Raji (cell line): ENCODE data around the gene ACADVL.

Experiments used
- POLR2A ChIP-seq: IDR thresholded peaks from 2 replicates; pipeline ENCODE4 v1.6.1; 2011; ENCODE audit warnings: low read depth, low read length, control low read depth; ENCODE audit not compliant: insufficient read depth

The ACADVL gene

DNA sequence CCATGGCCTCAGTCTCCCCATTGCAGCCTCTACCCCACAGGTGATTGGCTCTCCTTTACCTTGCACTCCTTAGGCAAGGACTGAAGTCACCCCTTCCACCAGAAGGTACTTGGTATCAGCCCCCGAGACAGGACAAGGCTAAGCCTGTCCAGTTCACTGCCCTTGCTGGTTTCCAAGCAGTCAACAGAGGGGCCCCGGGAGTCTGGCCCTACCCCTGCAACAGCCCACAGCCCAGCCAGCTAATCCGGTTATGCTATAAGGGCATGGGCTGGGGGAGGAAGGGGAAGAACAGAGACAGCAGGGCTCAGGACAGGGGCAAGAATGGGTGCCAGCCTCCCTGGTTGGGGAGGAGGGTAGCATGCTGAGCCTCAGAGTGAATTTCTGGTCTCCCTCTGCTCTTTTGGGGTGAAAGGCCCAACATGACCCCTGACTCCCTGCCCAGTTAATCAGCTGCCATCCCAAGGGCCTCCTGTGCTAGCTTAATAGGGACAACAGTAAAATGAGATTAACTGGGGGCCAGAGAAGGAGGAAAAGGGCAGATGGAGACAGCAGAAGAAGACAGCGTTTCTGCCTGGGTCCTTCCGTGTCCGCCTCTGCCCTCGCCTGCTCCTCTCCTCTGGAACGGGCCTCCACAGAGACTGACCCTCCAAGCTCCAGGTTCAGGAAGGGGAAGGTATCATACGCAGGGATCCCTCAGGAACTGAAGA, 10.8 kb upstream of the ACADVL start:
- TF ChIP-seq POLR2A = no peak

GRCh38 chr17:7211491-7212273, 8.1 kb upstream of the ACADVL start:
- TF ChIP-seq POLR2A = no peak

DNA sequence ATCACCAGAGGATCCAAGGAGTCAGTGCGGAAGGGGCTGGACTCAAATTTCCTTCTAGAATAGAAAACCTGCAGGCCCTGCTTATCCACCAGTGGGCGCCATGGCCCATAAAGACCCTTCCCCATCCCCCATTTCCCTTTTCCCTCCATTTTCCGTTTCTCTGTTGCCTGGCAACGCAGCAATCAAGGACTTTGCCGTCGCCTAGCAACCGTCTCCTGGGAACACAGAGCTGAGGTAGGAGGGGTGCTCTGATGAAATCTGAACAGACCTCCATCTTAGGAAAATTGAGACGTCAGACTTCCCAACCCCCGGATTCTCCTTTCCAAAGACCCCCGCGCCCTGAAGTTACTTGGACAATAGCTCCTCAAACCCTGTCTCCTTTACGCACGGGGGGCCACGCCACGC, 5.8 kb upstream of the ACADVL start:
- no peak for TF ChIP-seq POLR2A

DNA sequence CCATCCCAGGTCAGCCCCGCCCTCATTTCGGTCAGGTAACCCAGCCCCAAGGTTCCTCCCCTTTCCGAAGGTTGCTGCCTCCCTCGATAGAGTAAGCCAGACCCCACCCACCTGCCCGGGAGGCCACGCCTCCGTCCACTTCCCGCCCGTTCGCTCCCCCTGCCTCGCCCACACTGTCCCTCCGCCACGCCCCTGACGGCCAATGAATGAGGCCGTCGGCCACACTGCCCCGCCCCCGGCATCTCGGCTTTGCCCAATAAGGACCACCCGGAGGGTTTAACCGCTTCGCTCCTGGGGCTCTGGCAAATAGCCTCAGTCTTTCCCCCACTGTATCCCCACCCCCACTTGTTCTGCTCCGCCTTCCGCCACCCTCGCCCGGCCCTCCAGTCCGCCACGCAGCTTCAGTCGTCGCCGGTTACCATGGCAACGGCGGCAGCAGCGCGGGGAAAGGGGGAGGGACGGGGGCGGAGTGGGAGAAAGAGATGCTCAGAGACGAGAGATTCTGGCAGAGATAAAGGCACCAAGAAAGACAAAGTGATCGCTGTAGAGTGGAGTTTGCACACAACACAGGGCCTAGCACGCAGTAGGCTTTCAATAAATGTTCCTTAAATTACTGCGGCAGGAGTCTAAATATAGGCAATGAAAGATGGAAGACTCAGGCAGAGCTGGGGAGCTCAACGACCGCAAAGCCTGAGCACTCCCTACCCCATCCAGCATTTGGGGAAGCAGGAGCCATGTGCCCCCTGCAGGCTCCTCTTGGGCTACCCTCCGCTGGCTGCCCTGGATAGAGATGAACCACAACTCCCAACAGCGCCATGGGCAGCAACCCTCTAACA, 5.2 kb upstream of the ACADVL start:
- TF ChIP-seq POLR2A = peak; percentile 43; the same call in 1 of the 2 replicates

GRCh38 chr17:7215136-7215638, 4.6 kb upstream of the ACADVL start:
- no peak for TF ChIP-seq POLR2A

- no peak for TF ChIP-seq POLR2A
Observed at GRCh38 chr17:7215652-7216180, 4.0 kb upstream of the ACADVL start.

GRCh38 chr17:7216242-7217112, 3.3 kb upstream of the ACADVL start:
- TF ChIP-seq POLR2A = no peak

- TF ChIP-seq POLR2A = 0 out of 2 replicates have a peak, but pooled peaks have one; percentile 50
Observed at GRCh38 chr17:7217113-7217987, 2.4 kb upstream of the ACADVL start.

DNA sequence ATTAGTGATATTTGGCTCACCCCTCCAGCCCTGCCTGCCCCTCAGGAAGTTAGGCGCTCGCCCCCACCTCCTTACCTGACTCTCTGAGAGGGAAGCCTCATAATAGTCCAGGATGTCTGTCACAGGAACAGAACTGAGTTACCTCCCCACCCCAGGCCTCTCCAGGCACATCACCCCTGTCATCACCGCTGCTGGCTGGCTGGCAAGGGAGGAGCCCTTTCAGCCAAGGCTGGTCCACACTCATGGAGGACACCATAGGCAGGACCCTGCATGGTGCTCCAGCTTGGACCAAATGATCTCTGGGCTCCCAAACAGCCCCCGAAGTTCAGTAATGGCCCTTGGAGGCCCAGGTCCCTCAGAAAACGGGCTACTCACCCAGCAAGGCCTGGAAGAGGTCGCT, 1.6 kb upstream of the ACADVL start:
- no peak for TF ChIP-seq POLR2A

- TF ChIP-seq POLR2A = no peak
Observed at GRCh38 chr17:7218758-7219157, 980 bp upstream of the ACADVL start.

DNA sequence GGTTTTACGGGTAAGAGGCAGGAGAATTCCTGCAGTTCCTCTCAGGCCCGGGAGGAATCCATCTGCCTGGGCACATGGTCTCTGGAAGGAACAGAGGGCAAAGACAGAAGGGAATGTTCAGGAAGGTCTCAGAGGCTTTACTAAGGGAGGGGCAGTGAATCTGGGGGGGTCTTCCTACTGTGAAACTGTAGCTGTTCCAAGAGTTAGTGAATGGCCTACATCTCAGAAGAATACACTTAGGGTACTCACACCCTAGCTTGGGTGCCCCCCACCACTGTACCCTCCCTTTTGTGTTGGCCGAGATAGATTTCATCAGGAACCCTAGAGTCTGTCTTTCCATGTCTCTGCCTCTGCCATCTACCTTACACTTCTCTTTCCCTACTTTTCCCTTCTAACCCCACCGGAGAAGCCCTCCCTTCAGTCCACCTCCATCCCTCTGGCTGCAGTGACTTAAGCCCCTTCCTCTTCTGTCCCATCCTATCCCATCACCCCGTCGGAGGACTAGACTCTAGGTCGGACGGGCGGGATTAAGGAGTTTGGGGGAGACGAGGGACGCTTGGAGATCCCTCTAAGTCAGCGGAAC, 418 bp upstream of the ACADVL start:
- TF ChIP-seq POLR2A = no peak

- TF ChIP-seq POLR2A = peak; percentile 26; the same call in 1 of the 2 replicates
Observed at GRCh38 chr17:7220593-7221277, 997 bp downstream of the ACADVL start.
